Body of pancreas (tissue), 4 donors: ENCODE data around the gene LEMD3.

Source experiments
- CTCF ChIP-seq, 7 experiments: fragments of 450-650 bp in 4 of 7; fragments of 200-600 bp in 3 of 7; sonication (generic) in 3 of 7; IDR thresholded peaks; one replicate each; pipeline ENCODE4 v1.5.1; 2016 to 2019; ENCODE audit warnings: antibody characterized with exemption in 7 of 7
- POLR2A ChIP-seq, 3 donors: fragments of 450-650 bp; IDR thresholded peaks; one replicate each; pipeline ENCODE4 v1.6.1; 2016; ENCODE audit warnings: antibody characterized with exemption in 3 of 3, mild to moderate bottlenecking in 2 of 3

- TF ChIP-seq CTCF (IDR thresholded peaks at IDR 0.05) (no peak), POLR2A (IDR thresholded peaks at IDR 0.05) (no peak)
These were observed 6.8 kb upstream of the LEMD3 start for GRCh38 chr12:65162609-65163008.
